Measurements from ENCODE around the gene MED1. TPM values are rescaled to one million over a fixed set of nuclear protein-coding genes. Genes with fewer than 3 reads are reported as not detected.

MED1 gene
- total and polyA plus RNA-seq, 12 donors = 5.8 to 27.3 (median 25.5) TPM

DNA sequence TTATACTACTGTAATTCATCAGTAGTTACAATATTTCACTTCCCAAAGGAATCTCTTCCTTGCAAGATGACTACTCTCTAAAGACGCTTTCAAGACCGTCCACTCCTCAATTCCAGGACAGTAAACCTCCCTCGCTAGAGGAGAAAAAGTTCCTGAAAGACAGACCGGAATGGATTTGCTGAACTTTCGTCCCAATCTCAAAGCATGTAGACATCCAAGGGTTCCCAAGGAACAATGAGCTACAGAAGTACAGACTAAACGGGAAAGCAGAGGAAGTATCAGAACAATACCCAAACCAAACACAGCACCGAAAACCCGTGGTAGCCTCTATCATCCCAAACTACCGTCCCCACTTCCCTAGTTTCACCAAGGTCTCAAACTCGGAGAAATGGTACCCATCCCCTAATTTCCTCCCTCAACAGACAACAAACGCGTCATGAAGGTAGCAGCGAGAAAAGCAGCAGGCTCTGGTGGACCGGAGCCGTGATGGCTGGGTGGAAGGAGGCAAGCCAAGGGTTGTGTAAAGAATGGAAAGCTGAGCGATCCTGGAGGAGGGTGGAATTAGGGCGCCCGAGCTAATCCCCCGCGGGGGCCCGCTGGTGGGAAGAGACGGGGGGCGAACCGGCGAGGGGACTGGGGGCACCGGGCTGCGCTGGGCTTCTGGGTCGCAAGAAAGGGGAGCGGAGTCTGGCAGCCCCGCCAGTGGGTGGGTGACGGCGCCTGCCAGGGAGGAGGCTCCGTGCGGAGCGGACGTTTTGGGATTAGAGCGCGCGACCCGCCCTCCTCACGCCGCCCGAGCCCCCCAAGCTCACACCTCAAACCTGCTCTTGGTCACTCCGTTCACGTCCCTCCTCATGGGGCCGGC is 50.3 kb downstream of the MED1 start:
- Histone ChIP-seq H3K4me3 (peak overlapping the region; percentile 53 to 100 (median 96)), H3K9me3 (no peaks in the 10 kb centered on the region), H3K4me1 (peaks cover 3 to 41% (median 28%) of the 10 kb centered on the region in 9 donors), H3K27me3 (no peaks in the 10 kb centered on the region), H3K36me3 (peaks cover 0 to 10% (median 0%) of the 10 kb centered on the region in 9 donors), H3K27ac (peak overlapping the region; percentile 79 to 97 (median 92))
- intact Hi-C loops (cut with DNase I) = loop anchor here in 6 of 10 donors (5.0 to 10.0 kb wide), 4 partner anchors 116 to 126 kb away; no protein-coding TSS in a partner anchor
- WGBS, 2 donors = 0 to 1% methylated on average over 38 to 46 of the region's 46 CpGs
- peak in 7 of 8 donors; percentile 1 to 16 (median 7) for ATAC-seq
- TF ChIP-seq, protein P1, sequence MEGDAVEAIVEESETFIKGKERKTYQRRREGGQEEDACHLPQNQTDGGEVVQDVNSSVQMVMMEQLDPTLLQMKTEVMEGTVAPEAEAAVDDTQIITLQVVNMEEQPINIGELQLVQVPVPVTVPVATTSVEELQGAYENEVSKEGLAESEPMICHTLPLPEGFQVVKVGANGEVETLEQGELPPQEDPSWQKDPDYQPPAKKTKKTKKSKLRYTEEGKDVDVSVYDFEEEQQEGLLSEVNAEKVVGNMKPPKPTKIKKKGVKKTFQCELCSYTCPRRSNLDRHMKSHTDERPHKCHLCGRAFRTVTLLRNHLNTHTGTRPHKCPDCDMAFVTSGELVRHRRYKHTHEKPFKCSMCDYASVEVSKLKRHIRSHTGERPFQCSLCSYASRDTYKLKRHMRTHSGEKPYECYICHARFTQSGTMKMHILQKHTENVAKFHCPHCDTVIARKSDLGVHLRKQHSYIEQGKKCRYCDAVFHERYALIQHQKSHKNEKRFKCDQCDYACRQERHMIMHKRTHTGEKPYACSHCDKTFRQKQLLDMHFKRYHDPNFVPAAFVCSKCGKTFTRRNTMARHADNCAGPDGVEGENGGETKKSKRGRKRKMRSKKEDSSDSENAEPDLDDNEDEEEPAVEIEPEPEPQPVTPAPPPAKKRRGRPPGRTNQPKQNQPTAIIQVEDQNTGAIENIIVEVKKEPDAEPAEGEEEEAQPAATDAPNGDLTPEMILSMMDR (IDR thresholded peaks at IDR 0.05) = no peak
- peak; percentile 17 to 30 for DNase-seq

DNA sequence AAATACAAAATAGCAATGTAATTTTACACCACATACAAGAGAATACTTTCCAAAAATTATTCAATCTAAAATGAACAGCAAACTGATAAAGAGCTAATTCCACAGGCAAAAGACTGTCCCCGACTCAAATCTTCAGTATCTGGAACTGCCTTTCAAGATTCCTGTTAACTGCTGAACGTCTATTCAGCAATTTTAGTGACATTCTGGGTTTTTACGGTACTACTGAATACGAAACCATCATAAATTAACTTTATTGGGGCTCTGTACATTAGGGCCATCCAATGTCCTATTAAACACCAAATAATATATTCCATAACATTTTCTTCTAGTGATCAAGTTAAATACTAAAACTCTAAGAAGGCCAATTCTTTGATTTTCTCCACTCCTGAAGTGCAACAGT is 51.3 kb downstream of the MED1 start:
- H3K4me1 ChIP-seq = peaks cover 3 to 44% (median 28%) of the 10 kb centered on the region in 9 donors
- WGBS, 2 donors = 52 to 53% methylated on average over 4 of the region's 4 CpGs
- ATAC-seq (no peak), DNase-seq (no peak)
- H3K27ac ChIP-seq = peak overlapping the region in 3 of 10 donors; percentile 94 to 95 (median 95)
- H3K9me3 ChIP-seq = no peaks in the 10 kb centered on the region
- no peaks in the 10 kb centered on the region for H3K36me3 ChIP-seq
- intact Hi-C loops (cut with DNase I) = loop anchor here in 7 of 10 donors (5.0 to 10.0 kb wide), 5 partner anchors 115 to 135 kb away; no protein-coding TSS in a partner anchor
- TF ChIP-seq, protein P1 (IDR thresholded peaks at IDR 0.05) = no peak
- H3K4me3 ChIP-seq = peak overlapping the region in 7 of 10 donors; percentile 53 to 99 (median 93)
- H3K27me3 ChIP-seq = no peaks in the 10 kb centered on the region

DNA sequence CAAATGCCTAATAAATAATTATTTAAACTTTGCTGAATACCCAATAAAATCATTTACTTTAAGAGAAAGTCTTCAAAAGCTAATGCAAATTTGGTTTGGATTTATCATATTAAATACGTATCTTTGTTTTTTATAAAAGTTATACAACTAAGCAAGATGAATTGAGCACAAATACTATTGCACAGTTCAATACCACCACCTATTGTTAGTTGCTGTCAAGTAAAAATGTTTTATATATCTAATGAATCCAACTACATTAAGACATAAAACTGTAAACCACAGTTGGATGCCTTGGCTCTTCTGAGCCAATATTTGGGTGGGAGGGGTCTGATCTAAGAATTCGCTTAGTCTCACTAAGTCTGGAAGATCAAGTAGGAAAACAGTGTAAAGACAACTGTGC is 57.3 kb downstream of the MED1 start:
- H3K9me3 ChIP-seq = no peaks in the 10 kb centered on the region
- peak overlapping the region in 1 of 10 donors; percentile 15 for H3K27ac ChIP-seq
- ATAC-seq = peak in 2 of 8 donors; percentile 25 to 27
- intact Hi-C loops (cut with DNase I) = loop anchor here in 1 of 10 donors (10.0 kb wide), 1 partner anchor 129 kb away; no protein-coding TSS in a partner anchor
- TF ChIP-seq, protein P1 (IDR thresholded peaks at IDR 0.05) = peak in 5 of 9 donors; percentile 24 to 47 (median 42)
- peaks cover 0 to 12% (median 0%) of the 10 kb centered on the region in 9 donors for H3K36me3 ChIP-seq
- WGBS, 2 donors = 57 to 61% methylated on average over 2 of the region's 2 CpGs
- no peak overlapping the region for H3K4me3 ChIP-seq
- H3K4me1 ChIP-seq = peaks cover 0 to 56% (median 19%) of the 10 kb centered on the region in 9 donors
- DNase-seq = no peak
- no peaks in the 10 kb centered on the region for H3K27me3 ChIP-seq

DNA sequence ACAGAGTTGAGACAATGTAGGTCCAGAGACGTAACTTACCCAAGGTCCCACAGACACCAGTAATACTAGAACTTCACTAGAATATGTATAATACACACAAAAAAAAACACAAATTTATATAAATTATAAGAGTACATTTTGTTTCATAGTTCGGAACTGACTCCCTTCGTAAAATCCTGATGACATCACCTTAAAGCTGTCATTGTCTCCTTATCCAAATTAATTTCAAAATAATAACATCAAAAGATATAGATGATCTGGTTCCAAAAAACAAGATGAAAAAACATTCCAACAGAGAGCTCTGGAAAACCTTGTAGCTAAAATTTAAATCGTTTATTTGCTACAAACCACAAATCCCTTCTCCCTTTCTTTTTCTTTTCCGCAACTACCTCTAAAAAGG is 59.6 kb downstream of the MED1 start:
- TF ChIP-seq, protein P1 (IDR thresholded peaks at IDR 0.05) = no peak
- H3K27ac ChIP-seq = no peak overlapping the region
- DNase-seq (no peak), ATAC-seq (no peak)
- intact Hi-C loops (cut with DNase I) = loop anchor here in 1 of 10 donors (10.0 kb wide), 1 partner anchor 127 kb away; no protein-coding TSS in a partner anchor
- H3K4me1 ChIP-seq = peaks cover 0 to 48% (median 12%) of the 10 kb centered on the region in 9 donors
- H3K27me3 ChIP-seq = no peaks in the 10 kb centered on the region
- no peak overlapping the region for H3K4me3 ChIP-seq
- H3K9me3 ChIP-seq = no peaks in the 10 kb centered on the region
- peaks cover 0 to 33% (median 0%) of the 10 kb centered on the region in 9 donors for H3K36me3 ChIP-seq
- WGBS, 2 donors = 91 to 93% methylated on average over 5 of the region's 5 CpGs
